ENCODE measurements around the gene C19orf67. TPM values are rescaled to one million over a fixed set of nuclear protein-coding genes. Genes with fewer than 3 reads are reported as not detected.

Gene C19orf67
- total RNA-seq, 1 experiment from 2014 or later, result 0.39 TPM

GRCh38 chr19:14089662-14090508, 4.3 kb upstream of the C19orf67 start:
- H3T11ph ChIP-seq (ENCODE audit: low read length), result no peak overlapping the region
- no peak overlapping the region for H2AFZ ChIP-seq (ENCODE audit: low read length)
- H3K9me3 Mint-ChIP-seq, result peaks cover 13 to 15% of the 10 kb centered on the region in 2 experiments
- H2AK5ac ChIP-seq (ENCODE audit: insufficient read length, low read length), result no peak overlapping the region
- H2BK5ac ChIP-seq (ENCODE audit: insufficient read length, low read length), result no peak overlapping the region
- H4K20me1 ChIP-seq (ENCODE audit: control insufficient read depth, insufficient read depth, insufficient read length), result no peaks in the 10 kb centered on the region
- no peak overlapping the region for H3K9ac ChIP-seq (ENCODE audit: extremely low read depth, insufficient read length, low read length)
- H3K4me2 ChIP-seq (ENCODE audit: insufficient read depth, insufficient read length, low read length), result peak overlapping the region; percentile 56
- no peak overlapping the region; a peak in 1 of 7 replicates for H3K27ac Mint-ChIP-seq
- H3K36me3 Mint-ChIP-seq (ENCODE audit: insufficient read depth in 1 of 3, low read depth in 3 of 3), result peaks cover 17 to 36% (median 29%) of the 10 kb centered on the region in 3 experiments
- TF ChIP-seq CTCF (conservative IDR thresholded peaks at IDR 0.05), result peak; percentile 12; the same call in 1 of the 3 replicates
- H3K14ac ChIP-seq (ENCODE audit: insufficient read depth, low read length), result no peak overlapping the region
- H2BK12ac ChIP-seq (ENCODE audit: insufficient read length, low read depth, low read length), result no peak overlapping the region
- H3K4me1 Mint-ChIP-seq, result peaks cover 12% of the 10 kb centered on the region in 2 experiments
- no CpG with 5 or more reads among the region's 142 CpGs for WGBS (ENCODE audit: extremely low coverage, insufficient read length, low lambda C conversion rate)
- no peaks in the 10 kb centered on the region for H3K79me2 ChIP-seq (ENCODE audit: insufficient read depth, low read length)
- H2BK120ac ChIP-seq (ENCODE audit: low read depth, low read length, poor library complexity, severe bottlenecking), result no peak overlapping the region
- H3K4ac ChIP-seq (ENCODE audit: low read depth, low read length), result no peak overlapping the region
- peaks cover 8% of the 10 kb centered on the region for H3K23me2 ChIP-seq (ENCODE audit: insufficient read length, low read depth, low read length, poor library complexity, severe bottlenecking)
- H2BK20ac ChIP-seq (ENCODE audit: low read depth, low read length, poor library complexity, severe bottlenecking), result no peak overlapping the region
- H3K4me1 ChIP-seq (ENCODE audit: insufficient read depth, low read length), result no peaks in the 10 kb centered on the region
- H3K18ac ChIP-seq (ENCODE audit: insufficient read length, low read depth, low read length), result no peak overlapping the region
- no peak overlapping the region for H3K27ac ChIP-seq (ENCODE audit: insufficient read length, low read depth, low read length)
- no peak overlapping the region for H4K8ac ChIP-seq (replicated peaks; ENCODE audit: insufficient read length, low read depth, low read length)
- H2BK15ac ChIP-seq (ENCODE audit: low read depth, low read length), result no peak overlapping the region
- DNase-seq, result no peak
- no peak overlapping the region for H3K56ac ChIP-seq (ENCODE audit: insufficient read length, low read depth, low read length)
- peaks cover 21% of the 10 kb centered on the region for H3K27me3 Mint-ChIP-seq (ENCODE audit: low read depth)
- peak overlapping the region; percentile 78 to 87 for H3K4me3 Mint-ChIP-seq
- no peak overlapping the region for H3K23ac ChIP-seq (ENCODE audit: insufficient read length, low read depth, low read length)
- no peak overlapping the region for H4K5ac ChIP-seq (ENCODE audit: insufficient read length, low read depth, low read length)
- H4K91ac ChIP-seq (ENCODE audit: insufficient read length, low read depth, low read length), result no peak overlapping the region
- no peaks in the 10 kb centered on the region for H3K79me1 ChIP-seq (ENCODE audit: insufficient read depth, low read depth, low read length, poor library complexity, severe bottlenecking)
- no peaks in the 10 kb centered on the region for H3K27me3 ChIP-seq (ENCODE audit: insufficient read depth, low read length)
- peaks cover 6% of the 10 kb centered on the region for H3K9me3 ChIP-seq (ENCODE audit: control insufficient read depth, low read depth, low read length)

Data from H9 (cell line).